ENCODE results near the gene NSMCE1.
"Not testable (repeated sequence)": the region's sequence is repeated elsewhere in the genome, so short reads cannot be mapped to it uniquely, and the experiment has no call there.

The NSMCE1 gene

DNA sequence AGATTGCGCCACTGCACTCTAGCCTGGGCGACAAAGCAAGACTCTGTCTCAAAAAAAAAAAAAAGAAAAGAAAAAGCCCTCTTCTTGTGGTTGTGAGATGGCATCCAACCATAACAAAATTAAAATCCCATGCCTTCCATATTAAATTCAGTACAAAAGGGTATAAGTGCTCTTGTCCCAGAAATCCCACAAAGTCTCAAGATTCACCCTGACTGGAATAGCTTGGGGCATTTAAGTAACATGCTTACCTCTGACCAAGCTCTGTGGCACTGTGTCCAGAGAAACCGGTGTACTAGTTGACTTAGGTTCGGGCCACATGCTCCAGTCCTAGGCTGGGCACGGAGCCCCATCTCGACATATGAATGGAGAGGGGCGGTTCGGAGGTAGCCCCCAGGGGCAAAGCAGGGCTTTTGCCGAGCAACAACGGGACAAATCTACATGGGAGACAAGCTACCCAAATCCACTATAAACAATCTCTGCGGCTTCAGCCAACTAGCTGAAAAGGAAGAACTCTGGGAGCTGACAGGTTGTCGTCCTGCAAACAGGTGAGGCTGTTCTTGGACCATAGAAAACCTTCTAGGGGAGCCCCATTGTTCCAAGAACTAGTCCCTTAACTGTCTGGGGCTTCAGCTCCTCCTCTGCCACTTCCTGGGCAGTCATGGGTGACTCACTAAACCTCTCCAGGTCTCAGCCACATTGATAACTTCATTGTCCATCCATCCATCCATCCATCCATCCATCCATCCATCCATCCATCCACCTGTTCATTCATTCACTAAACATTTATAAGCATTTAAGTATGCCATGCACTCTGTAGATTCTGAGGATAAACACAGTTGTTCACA, 34.9 kb upstream of the NSMCE1 start:
- no peak for DNase-seq

DNA sequence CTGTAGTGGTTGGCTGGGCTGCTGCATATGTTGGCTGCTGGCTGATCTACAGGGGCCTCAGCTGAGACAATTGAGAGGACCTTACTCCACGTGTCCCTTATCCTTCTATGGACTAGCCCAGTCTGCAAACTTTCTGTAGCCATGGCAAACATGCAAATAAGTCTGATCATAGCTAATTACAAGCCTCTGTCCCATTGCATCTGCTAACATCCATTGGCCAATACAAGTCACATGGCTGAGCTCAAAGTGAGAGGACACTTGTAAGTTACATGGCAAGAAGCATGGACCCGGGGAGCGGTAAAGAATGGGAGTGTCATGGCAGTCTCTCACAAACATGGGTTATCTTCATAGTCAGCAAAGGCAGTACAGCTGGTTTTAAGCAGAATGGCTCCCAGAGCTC, 33.6 kb upstream of the NSMCE1 start:
- no peak for DNase-seq

DNA sequence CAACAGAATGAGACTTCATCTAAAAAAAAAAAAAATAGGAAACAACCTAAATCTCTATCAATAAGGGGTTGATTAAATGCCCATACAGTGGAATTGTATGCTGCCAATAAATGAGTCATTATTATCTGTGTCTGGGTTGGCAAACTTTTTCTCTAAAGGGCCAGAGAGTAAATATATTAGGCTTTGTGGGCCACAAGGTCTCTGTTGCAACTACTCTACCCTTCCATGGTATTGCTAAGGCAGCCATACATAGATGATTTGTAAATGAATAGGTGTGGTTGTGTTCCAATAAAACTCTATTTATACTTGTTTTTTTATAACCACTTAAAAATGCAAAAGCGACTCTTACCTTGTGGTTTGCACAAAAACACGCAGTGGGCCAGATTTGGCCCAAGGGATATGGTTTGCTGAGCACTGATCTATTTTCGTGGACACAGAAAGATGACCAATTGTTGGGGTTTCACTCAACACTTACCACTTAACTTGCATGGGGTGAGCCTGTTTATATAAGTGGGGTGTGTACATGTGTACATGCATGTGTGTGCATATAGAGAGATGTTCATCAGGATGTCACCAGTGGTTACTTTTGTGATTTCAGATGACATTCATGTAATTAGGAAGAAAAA, 32.8 kb upstream of the NSMCE1 start:
- DNase-seq, result no peak

DNA sequence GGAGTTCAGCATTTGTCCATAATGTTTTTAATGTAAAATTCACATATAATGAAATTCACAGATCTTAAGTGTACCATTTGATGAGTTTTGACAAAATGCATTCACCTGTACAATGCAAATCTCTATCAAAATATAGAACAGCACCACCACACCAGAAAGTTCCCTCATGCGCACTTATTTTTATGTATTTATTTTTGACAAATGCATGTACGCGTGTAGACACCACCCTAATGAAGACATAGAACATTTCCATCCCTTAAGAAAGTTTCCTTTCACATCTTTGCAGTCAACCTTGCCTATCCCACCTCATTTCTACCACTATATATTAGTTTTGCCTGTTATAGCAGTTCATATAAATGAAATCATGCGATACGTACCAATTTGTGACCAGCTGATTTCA, 29.6 kb upstream of the NSMCE1 start:
- no peak for DNase-seq

DNA sequence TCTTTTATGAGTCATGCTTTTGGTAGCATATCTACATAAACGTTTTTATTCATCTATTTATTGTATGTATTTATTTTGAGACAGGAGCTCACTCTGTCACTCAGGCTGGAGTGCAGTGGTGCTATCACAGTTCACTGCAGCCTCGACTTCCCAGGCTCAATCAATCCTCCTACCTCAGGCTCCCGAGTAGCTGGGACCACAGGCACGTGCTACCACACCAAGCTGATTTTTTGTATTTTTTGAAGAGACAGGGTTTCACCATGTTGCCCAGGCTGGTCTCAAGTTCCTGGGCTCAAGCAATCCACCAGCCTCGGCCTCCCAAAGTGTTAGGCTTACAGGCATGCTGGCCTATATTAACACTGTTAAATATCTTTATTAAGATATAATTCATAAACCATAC, 24.8 kb upstream of the NSMCE1 start:
- DNase-seq, result no peak

DNA sequence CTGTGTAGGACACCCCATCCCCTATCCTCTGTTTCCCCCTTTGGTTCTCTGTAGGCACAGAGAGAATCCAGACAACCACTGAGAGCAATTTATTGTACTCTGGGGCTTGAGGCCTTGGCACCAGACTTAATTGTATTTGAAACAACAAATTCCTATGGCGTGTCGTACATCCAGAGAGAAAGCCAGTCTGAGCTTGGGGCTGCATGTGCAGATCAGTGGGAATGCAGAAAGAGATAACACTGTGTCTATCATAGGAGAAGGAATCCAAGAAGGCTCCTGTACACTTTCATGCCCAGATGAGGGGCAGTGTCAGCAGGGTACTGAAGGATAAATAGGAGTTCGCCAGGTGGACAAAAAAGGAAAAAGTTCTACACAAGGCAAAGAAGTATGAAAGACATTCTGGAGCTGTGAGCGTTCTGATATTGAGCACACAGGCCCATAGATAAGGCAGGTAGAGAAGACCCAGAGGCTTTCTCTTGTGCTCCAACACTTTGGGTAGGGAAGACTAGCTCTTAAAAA, 23.2 kb upstream of the NSMCE1 start:
- no peak for DNase-seq

DNA sequence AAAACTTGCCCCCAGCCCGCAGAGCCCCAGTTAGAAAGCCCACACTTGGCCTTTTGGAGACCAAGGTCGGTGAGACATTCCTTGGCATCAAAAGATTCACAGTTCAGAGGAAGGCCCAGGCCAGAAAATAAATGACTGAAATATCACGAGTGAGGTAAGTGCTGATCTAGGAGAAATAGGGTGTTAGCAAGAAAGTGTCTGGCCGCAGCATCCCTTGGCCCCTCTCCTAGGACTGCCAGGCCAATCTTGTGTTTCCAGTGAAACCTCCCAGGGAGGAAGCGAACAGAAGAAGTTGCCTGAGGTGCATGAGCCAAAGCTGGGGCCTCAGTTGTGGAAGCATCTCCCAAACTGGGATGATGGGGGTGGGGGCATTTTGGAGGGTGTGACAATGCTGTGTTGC, 22.5 kb upstream of the NSMCE1 start:
- DNase-seq, result no peak

DNA sequence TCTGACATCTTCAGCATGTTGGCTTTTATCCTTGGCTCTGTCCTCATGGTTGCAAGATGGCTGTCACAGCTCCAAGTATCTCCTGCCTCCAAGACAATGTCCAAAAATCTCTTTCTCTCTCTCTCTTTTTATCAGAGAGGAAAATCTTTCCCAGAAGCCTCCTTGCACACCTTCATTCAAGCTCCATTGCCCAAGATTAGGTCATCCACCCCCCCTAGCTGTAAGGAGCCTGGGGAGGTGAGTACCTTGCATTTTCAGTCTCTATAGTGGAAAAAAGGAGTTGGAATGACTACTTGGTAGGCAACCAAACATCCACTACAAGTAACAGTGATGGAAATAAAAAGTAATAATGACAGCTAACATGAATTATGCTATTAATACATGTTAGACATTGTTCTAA, 22.0 kb upstream of the NSMCE1 start:
- DNase-seq, result no peak

DNA sequence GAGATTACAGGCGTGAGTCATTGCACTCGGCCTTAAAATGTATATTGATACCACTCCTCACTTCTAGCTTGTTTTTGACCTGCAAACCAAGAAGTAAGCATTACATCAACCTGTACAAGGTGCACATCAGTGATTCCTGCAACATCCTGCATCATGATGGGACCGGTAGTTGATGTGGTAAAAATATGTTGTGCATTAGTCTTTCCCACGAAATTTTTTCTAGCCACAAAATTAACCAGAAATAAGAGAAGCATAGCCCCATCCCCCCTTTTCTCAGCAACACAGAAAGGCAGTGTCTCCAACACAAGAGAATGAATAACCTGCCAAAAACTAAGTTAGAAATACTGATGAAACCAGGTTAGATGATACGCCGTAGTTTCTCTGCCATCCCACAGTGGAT, 21.1 kb upstream of the NSMCE1 start:
- DNase-seq, result no peak

DNA sequence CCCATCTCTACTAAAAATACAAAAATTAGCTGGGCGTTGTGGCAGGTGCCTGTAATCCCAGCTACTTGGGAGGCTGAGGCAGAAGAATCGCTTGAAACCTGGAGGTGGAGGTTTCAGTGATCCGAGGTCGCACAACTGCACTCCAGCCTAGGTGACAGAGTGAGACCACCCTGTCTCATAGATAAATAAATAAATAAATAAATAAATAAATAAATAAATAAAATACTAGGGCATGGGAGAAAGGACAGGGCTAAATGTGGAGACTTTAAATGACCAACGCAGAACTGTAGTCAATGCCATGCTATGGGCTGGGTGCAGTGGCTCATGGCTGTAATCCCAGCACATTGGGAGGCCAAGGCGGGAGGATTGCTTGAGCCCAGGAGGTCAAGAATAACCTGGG, 19.7 kb upstream of the NSMCE1 start:
- DNase-seq, result not testable (repeated sequence)

DNA sequence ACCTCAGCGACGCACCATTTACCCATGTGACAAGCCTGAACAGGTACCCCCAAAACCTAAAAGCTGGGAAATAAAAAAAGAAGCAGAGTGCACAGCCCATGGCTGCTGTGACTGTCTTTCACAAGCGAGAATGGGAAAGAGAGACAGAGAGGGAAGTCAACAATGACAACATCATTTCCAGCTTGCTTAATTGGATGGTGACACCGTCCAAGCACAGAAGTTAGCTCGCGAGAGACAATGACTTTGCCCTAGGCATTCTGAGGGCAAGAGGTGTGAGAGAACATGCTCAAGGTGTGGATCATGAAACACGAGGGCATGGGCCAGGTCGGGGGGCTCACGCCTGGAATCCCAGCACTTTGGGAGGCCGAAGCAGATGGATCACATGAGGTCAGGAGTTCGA, 19.3 kb upstream of the NSMCE1 start:
- DNase-seq, result no peak

DNA sequence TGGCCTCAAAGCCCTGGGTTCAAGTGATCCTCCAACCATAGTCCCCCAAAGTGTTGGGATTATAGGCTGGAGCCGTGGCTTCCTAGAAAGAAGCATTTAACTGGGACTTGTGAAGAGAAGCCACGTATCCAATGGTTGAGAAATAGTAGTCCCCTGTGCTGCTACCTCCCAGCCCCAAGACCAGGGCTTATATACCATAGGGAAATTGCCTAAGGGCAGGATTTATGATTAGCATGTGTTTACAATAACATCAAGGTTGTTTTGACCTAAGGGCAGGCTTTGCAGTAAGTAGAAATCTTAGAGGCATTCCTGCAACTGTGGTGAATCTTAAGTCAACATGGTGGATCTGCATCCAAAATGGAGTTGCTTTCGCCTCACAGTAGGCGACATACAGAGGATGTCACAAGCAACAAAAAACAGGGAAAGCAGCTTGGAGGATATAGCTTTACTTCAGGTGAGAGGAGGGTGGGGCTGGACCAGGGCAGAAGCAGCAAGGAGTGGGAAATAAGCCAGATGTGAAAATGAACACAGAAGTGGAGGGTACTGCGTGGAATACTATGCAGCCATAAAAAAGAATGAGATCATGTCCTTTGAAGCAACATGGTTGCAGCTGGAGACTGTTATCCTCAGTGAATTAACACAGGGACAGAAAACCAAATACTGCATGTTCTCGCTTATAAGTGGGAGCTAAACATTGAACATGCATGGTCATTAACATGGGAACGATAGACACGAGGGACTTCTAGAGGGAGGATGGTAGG, 18.7 kb upstream of the NSMCE1 start:
- DNase-seq, result no peak

DNA sequence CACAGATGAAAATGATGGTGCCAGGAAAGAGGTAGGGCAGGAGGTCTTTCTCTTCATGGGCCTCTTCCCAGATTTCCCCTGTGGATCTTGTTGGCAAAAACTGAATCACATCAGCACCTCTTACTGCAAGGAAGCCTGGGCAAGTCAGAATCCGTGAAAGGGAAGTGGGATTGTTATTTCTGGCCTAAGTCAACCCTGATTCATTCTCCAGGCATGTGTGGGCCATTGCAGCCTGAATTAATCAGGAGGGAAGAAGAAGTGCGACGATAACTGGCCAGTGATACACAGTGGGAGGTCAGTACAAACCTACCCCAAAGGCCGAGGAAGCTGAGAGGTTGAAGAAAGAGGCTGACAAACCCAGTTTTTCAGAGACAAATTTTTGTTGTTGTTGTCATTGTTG, 17.9 kb upstream of the NSMCE1 start:
- peak; percentile 98 for DNase-seq

DNA sequence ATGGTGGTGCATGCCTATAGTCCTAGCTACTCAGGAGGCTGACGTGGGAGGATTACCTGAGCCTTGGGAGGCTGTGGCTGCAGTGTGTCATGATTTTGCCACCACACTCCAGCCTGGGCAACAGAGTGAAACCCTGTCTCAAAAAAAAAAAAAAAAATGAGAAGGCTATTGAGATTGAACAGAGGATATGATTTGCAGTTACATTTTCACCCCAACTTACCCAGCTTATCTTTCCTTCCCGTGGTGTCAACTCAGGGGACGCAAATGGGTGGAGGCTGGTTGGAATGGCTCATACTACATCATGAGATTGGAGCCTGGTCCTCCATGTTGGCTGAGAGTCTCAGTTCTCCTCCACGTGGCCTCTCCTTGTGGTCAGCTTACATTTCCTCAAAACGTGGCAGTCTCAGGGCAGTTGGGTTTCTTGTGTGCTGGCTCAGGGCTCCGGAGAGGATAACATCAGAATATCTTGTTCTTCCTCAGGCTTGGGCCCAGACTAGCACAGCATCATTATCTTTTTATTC, 17.2 kb upstream of the NSMCE1 start:
- DNase-seq, result no peak

DNA sequence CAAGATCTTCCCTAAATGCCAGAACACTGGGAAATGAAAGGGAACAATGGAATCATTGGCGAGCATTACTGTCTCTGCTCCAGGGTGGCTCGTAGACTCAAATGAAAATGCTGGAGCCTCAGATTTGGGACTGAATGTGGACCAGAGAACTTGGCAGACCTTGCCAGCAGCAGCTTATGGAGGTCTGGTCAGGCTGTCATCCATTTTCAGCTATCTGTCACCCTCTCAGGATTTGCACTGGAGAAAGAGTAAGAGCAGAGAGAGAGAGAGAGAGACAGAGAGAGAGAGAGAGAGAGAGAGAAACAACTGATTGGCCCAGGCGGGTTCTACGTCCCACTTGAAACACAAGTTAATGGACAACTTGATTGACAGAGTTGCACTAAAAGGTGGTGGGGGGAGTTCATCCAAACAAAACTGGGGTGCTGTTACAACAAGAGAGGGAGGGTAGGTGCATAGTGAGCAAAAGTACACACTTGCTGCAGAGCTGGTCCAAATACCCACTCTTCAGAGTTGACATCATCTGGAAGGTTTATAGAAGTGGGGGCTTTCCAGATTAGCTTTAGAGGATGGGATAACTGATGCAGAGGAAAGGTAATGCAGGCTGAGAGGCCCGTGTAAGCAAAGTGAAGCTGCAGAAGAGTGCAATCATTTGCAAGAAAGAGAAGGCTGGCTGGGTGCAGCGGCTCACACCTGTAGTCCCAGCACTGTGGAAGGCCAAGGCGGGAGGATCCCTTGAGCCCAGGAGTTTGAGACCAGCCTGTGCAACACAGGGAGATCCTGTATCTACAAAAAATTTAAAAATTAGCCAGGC, 16.5 kb upstream of the NSMCE1 start:
- no peak for DNase-seq

DNA sequence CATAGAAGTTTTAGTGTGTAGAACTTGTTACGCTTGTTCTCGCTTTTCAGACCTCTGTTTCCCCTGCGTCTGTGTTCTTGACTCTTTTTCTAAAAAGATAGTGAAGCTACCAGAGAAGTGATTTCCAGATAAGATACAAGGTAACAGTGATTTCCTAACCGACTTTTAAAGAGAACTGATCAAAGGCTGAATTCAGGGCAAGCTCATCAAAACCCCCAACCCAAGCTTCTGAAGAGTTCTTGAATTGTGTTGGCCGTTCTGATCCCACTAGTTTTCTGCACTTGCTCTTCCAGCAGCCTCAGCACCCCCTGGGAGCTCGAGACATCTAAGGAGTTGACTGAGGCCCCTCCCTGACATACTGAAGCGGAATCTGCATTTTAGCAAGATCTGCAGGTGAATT, 12.7 kb upstream of the NSMCE1 start:
- DNase-seq, result no peak

DNA sequence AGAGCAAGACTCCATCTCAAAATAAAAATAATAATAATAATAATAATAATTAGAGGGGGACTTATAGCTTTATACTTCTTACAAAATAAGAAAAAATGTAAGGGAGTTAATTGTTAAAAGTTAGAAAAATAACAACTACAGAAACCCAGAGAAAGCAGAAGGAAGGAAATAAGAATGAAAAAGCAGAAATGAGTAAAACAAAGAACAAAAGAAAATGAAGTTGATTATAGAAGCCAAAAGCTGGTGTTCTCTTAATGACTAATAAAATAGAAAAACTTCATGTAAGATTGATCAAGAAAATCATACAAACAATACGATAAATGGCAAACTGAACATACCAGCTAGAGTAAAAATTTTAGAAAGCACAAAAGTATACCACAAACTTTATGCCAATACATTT, 6.8 kb upstream of the NSMCE1 start:
- no peak for DNase-seq

DNA sequence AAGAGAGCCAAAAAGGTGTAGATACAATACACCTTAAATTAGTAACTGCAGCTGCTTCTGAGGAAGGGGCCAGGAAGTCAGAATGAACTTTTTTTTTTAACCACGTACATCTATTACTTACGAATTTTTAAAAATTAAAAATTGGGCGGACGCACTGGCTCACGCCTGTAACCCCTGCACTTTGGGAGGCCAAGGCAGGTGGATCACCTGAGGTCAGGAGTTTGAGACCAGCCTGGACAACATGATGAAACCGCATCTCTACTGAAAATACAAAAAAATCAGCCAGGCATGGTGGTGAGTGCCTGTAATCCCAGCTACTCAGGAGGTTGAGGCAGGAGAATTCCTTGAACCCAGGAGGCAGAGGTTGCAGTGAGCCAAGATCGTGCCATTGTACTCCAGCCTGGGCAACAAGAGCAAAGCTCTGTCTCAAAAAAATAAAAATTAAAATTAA, 5.9 kb upstream of the NSMCE1 start:
- DNase-seq, result not testable (repeated sequence)

DNA sequence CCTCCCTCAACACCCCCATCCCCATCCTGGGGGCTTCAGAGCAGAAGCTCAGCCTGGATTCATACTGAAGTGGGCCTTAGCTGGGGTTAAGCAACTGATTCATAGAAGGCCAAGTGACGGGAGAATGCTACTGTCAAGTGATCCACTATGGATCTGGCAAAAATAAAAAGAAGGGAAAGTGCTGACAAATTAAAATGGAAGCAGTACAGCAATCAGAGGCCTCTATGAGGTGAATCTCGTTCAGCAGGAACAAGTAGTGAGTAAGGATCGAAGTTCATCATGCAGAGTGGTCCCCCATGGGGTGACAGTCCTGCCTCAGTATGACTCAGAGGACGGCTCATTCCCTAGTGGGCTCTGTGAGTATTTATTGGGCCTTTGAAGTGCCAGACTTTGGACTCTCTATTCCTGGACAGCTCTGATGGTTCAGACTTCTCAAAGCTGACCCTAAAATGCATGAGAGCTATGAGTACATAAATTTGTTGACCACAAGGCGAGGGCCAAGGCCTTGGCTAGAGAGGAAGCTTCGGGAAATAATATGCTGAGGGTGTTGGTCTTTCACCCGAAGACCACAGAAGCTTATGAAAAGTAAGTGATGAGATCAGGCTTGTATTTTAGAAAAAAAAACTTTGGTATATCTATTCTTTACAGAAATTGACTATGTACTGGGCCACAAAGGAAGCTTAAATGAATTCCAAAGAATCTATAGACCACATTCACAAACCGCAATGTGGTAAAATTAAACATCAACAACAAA, 5.3 kb upstream of the NSMCE1 start:
- DNase-seq, result peak; percentile 62

DNA sequence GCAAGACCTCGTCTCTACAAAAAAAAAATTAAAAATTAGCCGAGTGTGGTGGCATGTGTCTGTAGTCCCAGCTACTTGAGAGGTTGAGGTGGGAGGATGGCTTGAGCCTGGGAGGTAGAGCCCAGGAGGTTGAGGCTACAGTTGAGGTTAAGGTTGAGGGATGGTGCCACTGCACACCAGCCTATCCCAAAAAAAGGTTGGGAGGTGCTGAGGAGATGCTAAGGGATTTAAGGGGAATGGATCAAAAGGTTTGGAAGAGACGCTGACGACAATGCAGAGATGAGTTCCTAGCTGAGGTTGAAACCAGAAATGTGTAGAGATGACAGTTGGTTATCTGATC, 4.7 kb upstream of the NSMCE1 start:
- DNase-seq, result no peak

DNA sequence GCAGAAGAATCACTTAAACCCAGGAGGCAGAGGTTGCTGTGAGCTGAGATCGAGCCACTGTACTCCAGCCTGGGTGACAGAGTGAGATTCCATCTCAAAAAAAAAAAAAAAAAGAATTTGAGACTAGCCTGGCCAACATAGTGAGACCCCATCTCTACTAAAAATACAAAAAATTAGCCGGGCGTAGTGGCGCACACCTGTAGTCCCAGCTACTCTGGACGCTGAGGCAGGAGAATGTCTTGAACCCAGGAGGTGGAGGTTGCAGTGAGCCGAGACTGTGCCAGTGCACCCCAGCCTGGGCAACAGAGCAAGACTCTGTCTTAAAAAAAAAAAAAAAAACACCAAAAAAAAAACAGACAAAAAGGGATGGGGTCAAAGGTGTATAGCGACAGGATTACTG, 4.1 kb upstream of the NSMCE1 start:
- DNase-seq, result not testable (repeated sequence)

DNA sequence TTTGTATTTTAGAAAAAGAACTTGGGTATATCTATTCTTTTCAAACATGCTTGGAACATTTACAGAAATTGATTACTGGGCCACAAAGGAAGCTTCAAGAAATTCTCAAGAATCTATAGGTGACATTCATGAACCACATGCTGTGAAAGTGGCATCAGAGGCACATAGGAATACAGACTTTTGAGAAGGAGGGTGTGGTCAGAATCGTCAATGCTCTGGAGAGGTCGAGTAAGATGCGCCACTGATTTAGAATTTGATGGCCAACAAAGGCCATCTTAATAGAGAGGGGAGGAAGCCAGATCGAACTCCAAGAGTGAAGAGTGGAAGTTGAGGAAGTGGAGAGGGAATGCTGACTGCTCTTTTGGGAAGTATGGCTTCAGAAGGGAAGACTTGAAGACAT, 3.5 kb upstream of the NSMCE1 start:
- DNase-seq, result no peak

All from fibroblast of skin of back (primary cell).